Midbrain (tissue), 1 donor: ENCODE measurements around the gene C15orf62.

ENCODE experiments used
- DNase-seq: peaks from one replicate; lab custom pipeline; 2025; lab: John Stamatoyannopoulos, UW

C15orf62 gene

GRCh38 chr15:40755812-40756208 lies 14.0 kb upstream of the C15orf62 start:
- no peak for DNase-seq

- DNase-seq: no peak
Measured at GRCh38 chr15:40756938-40757337, 12.8 kb upstream of the C15orf62 start.

- DNase-seq: no peak
Measured at GRCh38 chr15:40759961-40760360, 9.8 kb upstream of the C15orf62 start.

GRCh38 chr15:40762919-40763800 lies 6.6 kb upstream of the C15orf62 start:
- no peak for DNase-seq

- peak; percentile 31 for DNase-seq
Measured at GRCh38 chr15:40763801-40764628, 5.8 kb upstream of the C15orf62 start, which contains the start of gene GCHFR. Gene GCHFR, plus strand, starts transcription at chr15:40764068. Its CDS starts 113 bp downstream, at chr15:40764181.

GRCh38 chr15:40764629-40765103 lies 5.1 kb upstream of the C15orf62 start:
- DNase-seq: no peak

- no peak for DNase-seq
Measured at GRCh38 chr15:40766194-40766815, 3.5 kb upstream of the C15orf62 start.

GRCh38 chr15:40766906-40767837 lies 2.6 kb upstream of the C15orf62 start:
- no peak for DNase-seq

- DNase-seq: no peak
Measured at GRCh38 chr15:40767838-40768500, 1.8 kb upstream of the C15orf62 start.

- DNase-seq: no peak
Measured at GRCh38 chr15:40768521-40769273, 1.1 kb upstream of the C15orf62 start.

GRCh38 chr15:40770147-40770721 lies 454 bp downstream of the C15orf62 start:
- no peak for DNase-seq

GRCh38 chr15:40771242-40771641 lies 1.5 kb downstream of the C15orf62 start:
- no peak for DNase-seq

GRCh38 chr15:40772014-40772413 lies 2.2 kb downstream of the C15orf62 start:
- DNase-seq: no peak

- no peak for DNase-seq
Measured at GRCh38 chr15:40773496-40773895, 3.7 kb downstream of the C15orf62 start.

GRCh38 chr15:40773902-40774301 lies 4.1 kb downstream of the C15orf62 start:
- no peak for DNase-seq

- no peak for DNase-seq
Measured at GRCh38 chr15:40775007-40775406, 5.2 kb downstream of the C15orf62 start.

GRCh38 chr15:40775740-40776536 lies 6.2 kb downstream of the C15orf62 start:
- no peak for DNase-seq

GRCh38 chr15:40776537-40777141 lies 6.9 kb downstream of the C15orf62 start:
- no peak for DNase-seq
